Mucosa of gallbladder (tissue), 1 donor: ENCODE measurements around the gene BRD2. TPM values are rescaled to one million over a fixed set of nuclear protein-coding genes. Genes with fewer than 3 reads are reported as not detected.
"Not testable (repeated sequence)": the region's sequence is repeated elsewhere in the genome, so short reads cannot be mapped to it uniquely, and the experiment has no call there.

Source experiments
- DNase-seq: peaks from one replicate; pipeline ENCODE4 v3.0.0-alpha.2; 2020; ENCODE audit warnings: low spot score
- total RNA-seq: library from RNA; stranded (reverse); gene quantifications from one replicate; pipeline ENCODE4 v1.2.1, GENCODE V29; 2021
- donor health status: DM: no; HTN: no; CAD: no.

Gene BRD2
- 150 TPM for total RNA-seq

DNA sequence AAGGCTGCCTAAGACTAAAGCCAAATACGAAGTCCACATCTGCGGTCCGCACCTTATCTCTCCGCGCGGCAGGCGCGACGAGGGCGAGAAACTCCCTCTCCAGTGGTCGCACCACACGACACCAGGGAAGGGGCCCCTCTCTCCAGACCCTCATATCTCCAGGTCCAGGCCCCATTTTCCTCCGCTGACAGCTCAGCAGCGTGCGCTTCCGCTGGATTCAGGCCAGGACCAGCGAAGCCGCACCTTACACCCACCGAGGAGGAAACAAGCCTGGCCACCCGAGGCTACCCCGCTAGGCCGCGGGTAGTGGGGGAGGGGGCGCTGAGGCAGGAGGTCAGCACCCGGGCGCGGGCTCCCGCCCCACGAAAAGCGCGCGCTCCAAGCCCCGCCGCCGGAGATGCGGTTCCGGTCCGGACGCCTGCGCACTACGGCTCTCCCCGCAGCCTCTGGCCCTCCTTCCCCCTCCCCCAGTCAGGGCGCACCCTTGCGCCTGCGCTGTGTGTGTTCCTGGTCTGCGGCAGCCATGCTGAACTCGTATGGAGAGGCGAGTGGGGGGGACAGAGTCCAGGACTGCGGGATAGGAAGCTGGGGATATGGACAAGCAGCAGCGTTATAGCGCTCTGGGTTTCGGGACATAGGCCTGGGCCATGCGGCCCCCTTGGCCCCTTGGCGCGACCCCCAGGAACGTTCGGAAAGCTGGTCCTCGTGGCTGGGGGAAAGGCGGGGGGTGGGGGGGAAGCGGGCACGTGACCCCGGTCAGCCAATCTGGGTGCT lies at the start of gene BRD2:
Gene BRD2 (plus strand): TSS at position 502 of the 774 bp plus-strand sequence. CDS start 4,305 bp downstream, outside the sequence.
- DNase-seq: peak; percentile 96

DNA sequence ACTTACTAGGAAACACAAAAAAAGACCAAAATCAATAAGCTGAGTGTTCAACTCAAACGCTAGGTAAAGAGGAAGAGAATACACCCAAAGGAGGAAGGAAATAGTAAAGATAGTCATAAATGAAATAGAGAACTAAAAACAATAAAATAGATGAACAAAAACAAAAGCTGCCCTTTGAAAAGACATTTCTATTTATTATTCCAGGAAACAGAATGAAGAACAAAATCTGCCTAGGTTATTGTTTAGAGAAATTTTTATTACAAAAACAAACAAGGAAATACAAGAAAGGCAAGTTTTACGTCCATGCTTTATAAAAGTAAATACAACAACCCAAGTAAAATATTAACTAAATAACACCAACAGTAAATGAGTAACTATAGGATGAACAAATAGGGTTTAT lies 47.7 kb upstream of the BRD2 start:
- no peak for DNase-seq

DNA sequence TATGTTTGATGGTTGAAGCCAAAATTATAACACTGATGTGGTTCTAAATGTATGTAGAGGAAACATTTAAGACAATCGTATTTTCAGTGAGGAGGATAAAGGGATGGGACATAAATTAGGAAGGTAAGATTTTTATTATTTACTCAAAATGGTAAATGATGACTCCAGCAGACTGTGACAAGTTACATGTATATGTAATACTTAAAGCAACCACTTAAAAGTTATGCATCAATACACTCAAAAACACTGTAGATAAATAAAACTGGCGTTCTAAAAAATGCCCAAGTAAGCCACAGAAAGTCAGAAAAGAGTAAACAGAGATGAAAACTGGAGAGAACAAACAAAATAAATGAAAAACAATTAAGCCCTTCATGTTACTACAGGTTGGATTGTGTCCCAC lies 46.3 kb upstream of the BRD2 start:
- no peak for DNase-seq

DNA sequence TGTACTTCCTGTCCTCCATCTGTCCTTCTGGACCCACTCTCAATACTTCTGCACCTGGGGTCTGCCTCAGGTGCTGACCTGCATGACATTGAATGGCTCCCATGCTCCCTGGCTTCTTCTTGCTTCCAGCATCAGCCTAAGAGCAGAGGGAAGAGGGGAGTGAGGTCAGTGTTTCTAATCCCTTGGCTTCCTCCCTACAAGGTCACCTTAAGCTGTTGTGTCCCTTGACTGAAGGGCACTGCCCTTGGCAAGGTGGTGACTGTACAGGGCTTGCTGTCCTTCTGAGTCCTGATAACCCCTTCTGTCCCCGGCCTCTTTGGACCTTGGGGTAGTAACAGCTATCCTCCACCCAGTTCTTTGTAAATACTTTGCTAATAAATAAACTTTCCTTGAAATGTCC lies 37.2 kb upstream of the BRD2 start:
- DNase-seq: no peak

DNA sequence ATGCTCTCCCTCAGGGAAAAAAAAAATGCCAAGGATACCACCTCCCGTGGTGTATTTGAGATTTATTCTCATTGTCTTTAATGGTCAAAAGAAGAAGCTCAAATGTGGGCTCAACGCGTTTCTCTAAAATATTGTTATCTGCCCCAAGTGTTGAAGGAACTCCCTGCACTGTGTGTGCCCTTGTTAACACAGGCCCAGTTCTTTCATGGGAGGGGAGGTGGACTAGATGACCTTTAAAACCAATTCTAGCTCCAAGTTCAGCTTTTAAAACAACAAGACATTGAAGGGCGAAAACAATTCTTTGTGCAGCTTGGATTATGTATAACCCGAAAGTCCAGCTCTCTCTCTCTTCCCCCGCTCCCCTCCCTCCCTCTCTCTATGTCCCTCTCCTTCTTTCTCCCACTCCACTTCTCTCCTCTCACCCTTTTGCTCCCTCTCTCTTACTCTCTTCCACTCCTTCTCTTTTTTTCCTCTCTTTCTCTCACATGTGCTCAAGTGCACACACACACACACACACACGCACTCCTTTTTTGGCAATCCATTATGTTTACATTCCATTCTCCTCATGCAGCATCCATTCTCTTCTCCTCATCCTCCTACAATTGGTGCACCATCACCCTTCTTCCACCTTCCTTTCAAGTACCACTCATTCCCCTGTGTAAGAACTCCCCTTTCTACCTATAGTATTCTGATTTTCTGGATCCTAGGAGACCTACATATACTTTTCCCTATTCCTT lies 36.1 kb upstream of the BRD2 start:
- DNase-seq: no peak

DNA sequence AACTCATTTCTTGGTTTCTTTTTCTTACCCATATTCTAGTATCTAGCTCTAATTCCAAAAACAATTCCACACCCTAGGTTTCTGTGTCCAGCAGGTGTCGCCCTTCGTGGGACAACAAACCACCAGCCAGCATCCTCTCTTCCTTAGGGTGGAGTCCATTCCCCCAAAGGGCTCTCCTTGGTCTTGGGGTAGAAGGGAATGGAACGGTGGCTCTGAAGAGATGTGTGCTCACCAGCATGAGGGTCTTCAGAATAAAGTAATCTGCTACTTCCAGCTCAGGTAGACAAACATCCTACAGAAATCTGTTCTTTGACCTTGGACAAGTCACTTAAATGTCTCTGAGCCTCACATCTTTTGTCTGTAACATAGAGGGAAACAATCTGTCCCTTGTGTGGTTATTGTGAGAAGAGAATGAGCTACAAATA lies 34.7 kb upstream of the BRD2 start:
- DNase-seq: peak; percentile 81

DNA sequence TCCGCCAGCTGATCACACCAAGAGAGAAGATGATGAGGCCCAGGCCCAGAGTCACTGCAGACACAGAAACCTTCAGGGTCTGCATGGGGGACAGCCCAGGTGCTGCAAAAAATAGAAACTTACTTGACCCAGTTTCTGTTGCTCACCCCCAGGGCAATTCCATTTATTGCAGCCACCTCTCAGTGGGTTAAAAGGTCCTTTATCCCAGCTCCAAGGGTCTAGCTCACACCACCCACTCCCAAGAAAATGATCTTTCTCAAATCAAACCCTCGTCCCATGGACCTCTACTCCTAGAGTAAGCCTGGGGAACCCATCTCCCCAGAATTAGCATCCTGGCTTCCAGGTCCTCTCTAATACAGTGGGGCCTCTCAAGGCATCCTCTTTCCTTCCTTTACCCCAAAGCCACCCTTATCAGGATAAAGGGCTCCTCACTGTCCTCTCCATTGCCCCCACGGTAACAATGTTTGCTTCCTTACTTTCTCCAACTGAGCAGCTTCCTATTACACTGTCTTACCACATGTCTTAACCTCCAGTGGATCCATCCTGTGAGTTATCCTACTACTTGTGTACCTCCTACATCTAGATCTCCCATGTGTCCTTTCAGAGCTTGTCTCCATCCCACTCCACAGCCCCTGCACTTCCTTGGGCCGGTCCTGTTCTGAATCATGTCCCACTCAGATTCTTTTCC lies 32.7 kb upstream of the BRD2 start:
- no peak for DNase-seq

DNA sequence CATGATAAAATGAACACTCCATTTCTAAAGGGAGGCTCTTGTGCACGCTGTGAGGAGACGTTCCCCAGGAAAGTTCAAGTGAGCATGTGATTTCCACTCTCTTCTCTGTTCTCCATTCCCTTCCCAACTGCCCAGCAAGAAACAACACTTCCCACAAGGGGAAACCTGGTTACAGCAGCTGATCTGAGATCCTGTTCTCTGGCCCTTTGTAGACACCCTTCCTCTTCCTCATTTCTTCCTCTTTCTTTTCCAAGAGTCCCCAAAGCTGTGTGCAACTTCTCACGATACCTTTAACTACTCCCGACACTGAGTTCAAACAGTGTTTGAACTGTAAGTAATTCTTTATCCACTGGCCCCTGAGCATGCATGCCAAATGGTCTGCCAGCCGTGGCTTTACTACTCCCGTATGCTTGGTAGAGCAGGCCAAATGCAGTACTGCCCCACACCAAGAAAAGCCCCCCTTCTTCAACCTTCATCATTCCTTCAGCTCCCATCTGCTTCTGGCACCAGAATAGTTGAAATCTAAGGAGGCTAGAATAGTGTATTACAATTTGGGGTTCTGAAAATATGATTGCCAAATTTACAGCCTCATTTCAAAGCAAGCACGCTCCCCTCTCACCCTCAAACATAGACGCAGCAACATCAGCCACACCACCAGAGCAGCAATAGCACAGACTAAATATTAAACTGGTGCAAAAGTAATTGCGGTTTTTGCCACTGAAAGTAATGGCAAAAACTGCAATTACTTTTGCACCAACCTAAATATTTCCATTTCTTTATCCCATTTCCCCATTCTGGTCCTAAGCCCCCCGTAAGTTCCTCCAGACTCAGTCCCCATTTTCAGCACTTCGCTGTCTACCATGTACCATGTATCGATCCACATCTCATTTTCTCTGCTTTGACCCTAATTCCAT lies 31.9 kb upstream of the BRD2 start:
- DNase-seq: no peak

DNA sequence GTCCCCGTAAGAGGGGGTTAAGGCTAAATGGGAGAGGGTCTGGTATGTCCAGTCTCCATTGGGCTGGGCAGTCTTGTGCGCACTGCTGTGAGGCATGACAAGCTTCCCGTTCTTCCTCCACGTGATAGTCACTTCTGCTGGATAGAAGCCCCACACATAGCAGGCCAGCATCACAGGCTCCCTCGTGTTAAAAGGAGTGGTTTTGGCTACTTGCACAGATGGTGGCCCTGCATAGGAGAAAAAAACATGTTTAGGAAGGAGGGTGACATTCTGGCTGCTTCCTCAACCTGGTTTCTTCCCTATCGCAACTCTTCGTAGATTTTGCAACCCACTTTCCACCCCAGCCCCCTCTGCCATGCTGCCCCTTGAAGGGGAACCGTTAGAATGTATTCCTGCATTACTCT lies 31.2 kb upstream of the BRD2 start:
- DNase-seq: no peak

DNA sequence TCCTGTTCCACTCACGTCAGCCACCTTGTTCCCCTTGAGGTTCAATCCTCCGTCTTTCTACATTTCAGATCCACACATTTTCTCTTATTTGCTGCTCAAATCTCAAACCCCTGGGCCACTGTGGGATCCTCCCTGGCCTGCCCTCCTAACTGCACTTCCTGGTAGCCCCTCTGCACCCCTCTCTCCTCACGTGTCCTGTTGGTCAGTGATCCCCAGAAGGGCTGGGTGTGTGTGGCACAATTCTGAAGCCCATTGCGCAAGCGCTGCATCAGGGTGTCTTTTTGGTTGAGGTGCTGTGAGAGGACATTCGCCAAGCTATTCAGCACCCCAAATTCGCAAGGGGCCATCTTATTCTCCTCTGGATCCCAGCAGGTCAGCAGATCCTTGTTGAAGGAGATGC lies 29.9 kb upstream of the BRD2 start:
- DNase-seq: no peak

DNA sequence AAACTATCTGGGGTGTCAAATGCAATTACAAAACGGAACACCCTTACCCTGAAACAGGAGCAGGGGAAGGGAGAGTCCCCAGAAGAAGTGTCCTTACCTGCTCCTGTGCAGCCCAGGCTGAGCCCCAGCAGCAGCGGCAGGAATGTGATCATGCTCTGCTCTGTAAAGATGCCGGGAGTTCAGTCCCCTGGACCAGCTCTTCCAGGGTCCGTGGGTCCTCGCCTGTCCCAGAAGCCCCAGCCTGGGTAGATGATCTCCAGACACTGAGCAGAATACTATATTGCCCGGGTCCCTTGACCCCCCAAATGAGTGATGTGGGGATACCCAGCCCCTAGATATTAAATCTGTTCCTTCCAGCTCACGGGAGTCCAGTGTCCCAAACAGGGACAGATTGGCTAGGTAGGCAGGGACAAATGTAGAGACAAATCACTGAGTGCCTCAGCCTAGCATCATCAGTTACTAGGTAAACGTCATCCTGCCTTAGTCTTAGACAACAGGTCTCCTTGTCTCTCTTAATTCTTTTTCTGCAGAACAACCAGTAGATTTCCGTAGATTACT lies 27.7 kb upstream of the BRD2 start, which contains the start of gene HLA-DMB:
Gene HLA-DMB (minus strand): TSS at position 373 of the 558 bp plus-strand sequence. CDS start 221 bp downstream, at position 152.
- peak; percentile 79 for DNase-seq

DNA sequence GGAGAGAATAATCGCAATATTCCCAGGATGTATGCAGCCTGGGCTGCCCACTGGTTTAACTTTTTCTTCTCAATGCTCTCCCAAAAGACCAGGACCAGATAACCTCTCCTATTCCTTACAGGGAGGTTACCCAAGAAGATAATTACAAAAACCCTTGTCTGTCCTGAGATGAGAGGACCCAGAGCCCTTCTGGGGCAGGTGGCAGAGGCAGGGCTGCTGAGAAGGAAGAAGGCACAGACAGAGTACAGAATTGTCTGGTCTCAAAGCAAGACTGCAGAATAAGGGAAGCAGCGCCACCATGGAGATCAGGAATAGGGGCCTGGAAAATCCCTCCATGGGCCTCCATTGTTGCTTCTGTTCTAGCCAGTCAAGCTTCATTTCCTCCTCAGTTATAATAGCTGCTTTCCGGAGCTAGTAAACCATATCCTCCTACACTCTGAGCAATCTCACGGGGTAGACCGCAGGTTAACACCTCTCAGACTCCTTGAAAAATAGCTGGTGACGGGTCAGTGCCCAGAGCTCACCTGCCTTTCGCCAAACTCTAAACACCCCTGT lies 27.1 kb upstream of the BRD2 start:
- no peak for DNase-seq

DNA sequence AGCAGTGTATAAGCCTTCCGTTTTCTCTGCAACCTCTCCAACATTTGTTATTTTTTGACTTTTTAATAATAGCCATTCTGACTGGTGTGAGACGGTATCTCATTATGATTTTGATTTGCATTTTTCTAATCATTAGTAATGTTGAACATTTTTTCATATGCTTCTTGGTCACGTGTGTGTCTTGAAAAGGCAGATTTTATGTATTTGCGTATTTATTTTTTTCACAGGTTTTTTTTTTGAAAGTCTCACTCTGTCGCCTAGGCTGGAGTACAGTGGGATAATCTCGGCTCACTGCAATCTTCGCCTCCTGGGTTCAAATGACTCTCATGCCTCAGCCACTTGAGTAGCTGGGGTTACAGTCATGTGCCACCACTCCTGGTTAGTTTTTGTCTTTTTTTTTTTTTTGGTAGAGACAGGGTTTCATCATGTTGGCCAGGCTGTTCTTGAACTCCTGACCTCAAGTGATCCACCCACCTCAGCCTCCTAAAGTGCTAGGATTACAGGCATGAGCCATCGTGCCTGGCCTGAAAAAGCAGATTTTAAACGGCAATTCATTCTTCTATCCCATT lies 25.8 kb upstream of the BRD2 start:
- not testable (repeated sequence) for DNase-seq

DNA sequence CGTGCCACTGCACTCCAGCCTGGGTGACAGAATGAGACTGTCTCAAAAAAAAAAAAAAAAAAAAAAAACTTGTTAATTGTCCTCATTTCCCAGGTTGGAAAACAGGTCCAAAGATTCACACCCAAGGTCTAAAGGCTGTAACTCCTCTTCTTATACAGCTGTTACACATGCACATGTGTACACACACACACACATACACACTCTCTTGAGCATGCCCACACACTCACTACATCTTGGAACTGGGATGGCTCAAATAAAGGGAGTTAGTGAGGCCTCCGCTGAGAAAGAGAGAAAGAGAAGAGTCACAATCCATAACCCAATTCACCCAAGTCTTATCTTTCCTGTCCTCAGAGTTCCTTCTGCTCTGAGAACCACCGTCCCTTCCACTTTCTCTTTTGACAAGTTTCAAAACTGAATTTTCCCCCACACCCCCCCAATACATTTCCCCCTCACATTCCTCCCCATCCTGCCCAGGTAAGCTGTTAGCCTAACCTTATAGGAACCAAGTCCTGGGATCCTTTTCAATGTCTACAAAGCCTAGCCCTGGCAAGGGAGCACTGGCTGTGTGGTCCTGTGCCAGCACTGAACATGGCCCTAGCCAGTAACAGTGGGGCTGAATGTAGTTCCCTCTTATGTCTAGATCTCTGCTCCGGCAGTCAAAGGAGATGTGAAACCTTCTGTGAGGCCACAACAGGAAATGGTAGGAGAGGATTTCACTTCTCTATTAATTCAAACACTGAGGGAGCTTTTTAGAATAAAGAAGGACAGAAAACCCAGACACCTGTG lies 24.3 kb upstream of the BRD2 start:
- no peak for DNase-seq

DNA sequence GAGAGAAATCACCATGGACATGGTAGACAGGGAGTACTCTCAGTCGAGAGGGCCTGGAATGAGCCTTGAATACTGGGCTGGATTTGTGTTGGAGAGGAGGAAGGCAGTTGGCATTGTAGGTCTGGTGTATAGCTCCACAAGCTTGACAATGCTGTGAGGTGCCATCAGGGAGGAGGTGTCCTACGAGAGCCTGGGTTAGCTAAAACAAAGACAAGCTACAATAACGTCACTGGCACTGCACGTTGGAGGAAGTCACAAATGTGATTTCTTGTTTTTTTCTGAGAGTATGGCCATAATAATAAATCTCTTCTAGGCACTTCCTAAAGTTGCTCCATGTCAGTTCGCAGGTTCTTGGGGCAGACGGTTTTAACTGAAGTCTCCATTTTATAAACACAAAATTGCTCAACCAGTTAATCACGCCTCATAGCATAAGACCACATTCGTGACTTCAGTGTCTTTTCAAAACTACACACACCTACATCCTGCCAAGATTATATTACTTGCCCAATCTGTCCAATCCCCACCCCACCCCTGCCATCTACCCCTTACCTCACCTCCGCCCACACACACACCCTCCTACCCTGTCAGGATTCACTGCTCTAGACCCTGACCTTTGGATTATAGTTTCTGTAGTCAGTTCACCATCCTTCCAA lies 23.2 kb upstream of the BRD2 start:
- no peak for DNase-seq

DNA sequence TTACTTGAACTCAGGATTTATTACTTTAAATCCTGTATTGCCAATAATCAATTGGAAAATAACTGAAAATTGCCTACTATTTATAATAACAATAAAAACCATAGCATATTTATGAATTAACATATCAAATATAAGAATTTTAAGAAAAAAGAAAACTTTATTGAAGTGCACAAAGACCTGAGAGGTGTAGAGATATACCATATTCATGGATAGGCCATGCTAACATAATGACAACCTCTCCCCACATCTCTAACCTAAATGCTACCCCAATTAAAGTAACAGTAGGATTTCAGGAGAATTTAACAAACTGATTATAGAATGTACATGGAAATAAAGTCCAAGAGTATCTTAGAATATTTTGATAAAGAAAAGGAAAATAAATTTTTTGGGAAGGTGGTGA lies 22.4 kb upstream of the BRD2 start:
- no peak for DNase-seq

DNA sequence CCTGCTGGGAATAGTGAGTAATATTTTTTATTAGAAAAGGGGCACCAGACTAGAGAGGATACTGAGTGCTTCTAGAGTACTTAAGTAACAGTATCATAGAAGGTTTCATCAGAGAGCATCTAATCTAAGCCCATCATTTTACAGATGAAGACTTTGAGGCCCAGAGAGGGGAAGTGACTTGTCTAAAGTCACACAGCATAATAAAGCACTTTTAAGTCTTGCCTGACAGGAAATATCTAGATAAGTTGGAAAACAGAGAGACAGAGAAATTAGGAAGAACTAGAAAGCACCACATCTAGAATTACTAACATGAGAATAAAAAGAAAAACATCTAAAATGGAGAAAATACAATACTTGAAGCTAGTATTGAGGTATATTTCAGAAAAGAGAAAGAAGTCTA lies 21.5 kb upstream of the BRD2 start:
- DNase-seq: no peak

DNA sequence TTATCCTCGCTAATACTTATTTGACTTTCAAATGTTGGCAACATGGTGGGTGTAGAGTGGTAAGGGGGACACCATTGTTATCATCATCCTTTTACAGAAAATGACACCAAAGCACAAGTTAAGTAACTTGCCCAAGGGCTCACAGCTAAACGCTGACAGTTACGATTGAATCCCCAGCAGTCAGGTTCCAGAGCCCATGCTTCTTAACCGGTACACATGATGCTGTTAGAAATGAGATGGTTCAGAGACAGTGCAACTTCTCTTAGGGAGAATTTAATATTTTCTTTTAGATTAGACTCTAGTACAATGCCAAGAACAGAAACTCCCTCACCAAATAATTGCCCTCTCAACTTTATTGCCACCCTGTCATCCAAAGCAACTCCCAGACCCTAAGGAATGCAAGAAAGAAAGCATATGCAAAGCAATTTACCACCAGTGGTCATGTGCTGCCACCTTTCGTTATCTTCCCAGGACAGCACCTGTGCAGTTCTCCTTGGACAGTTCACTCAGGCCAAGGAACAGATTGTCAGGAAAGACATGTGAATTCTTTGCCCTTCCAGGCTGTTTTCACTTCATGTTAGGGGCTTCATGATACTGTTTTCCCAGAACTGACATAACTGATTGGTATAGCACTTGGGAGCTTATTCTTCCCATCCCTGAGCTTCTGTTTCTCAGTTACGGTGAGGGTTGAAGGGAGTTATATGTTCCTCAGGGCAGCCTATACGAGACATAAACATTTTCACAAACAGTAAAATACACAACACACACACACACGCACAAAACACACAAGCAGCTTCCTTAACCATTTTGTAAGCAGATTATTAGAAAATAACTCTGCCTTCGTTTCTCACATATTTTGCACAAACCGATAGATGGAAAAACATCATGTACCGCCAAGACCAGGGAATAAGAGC lies 20.6 kb upstream of the BRD2 start:
- peak; percentile 33 for DNase-seq
